Measurements from ENCODE around the gene ATP2B3. TPM values are rescaled to one million over a fixed set of nuclear protein-coding genes. Genes with fewer than 3 reads are reported as not detected.

Gene ATP2B3
- total RNA-seq, 1 experiment from 2014 or later: 0.35 TPM

GRCh38 chrX:153601511-153602110 is 84.2 kb downstream of the ATP2B3 start:
- Histone ChIP-seq H3K4me1 (ENCODE audit: insufficient read depth, low read length) (no peaks in the 10 kb centered on the region), H4K8ac (replicated peaks; ENCODE audit: insufficient read length, low read depth, low read length) (no peak overlapping the region), H3K23me2 (ENCODE audit: insufficient read length, low read depth, low read length, poor library complexity, severe bottlenecking) (peaks cover 14% of the 10 kb centered on the region), H3K4ac (ENCODE audit: low read depth, low read length) (no peak overlapping the region), H2BK15ac (ENCODE audit: low read depth, low read length) (no peak overlapping the region), H3K9me3 (ENCODE audit: control insufficient read depth, low read depth, low read length) (peaks cover 35% of the 10 kb centered on the region), H3K27ac (ENCODE audit: insufficient read length, low read depth, low read length) (no peak overlapping the region), H2AFZ (ENCODE audit: low read length) (no peak overlapping the region), H2AK5ac (ENCODE audit: insufficient read length, low read length) (no peak overlapping the region), H3K14ac (ENCODE audit: insufficient read depth, low read length) (no peak overlapping the region), H3K4me2 (ENCODE audit: insufficient read depth, insufficient read length, low read length) (no peak overlapping the region), H3K23ac (ENCODE audit: insufficient read length, low read depth, low read length) (no peak overlapping the region), H4K91ac (ENCODE audit: insufficient read length, low read depth, low read length) (no peak overlapping the region), H3K79me1 (ENCODE audit: insufficient read depth, low read depth, low read length, poor library complexity, severe bottlenecking) (no peaks in the 10 kb centered on the region), H3K18ac (ENCODE audit: insufficient read length, low read depth, low read length) (no peak overlapping the region), H2BK12ac (ENCODE audit: insufficient read length, low read depth, low read length) (no peak overlapping the region), H4K20me1 (ENCODE audit: control insufficient read depth, insufficient read depth, insufficient read length) (peaks cover 2% of the 10 kb centered on the region), H3K27me3 (ENCODE audit: insufficient read depth, low read length) (no peaks in the 10 kb centered on the region), H2BK120ac (ENCODE audit: low read depth, low read length, poor library complexity, severe bottlenecking) (no peak overlapping the region), H3K9ac (ENCODE audit: extremely low read depth, insufficient read length, low read length) (no peak overlapping the region), H2BK20ac (ENCODE audit: low read depth, low read length, poor library complexity, severe bottlenecking) (no peak overlapping the region), H3T11ph (ENCODE audit: low read length) (no peak overlapping the region), H3K79me2 (ENCODE audit: insufficient read depth, low read length) (no peaks in the 10 kb centered on the region), H3K56ac (ENCODE audit: insufficient read length, low read depth, low read length) (no peak overlapping the region), H2BK5ac (ENCODE audit: insufficient read length, low read length) (no peak overlapping the region), H4K5ac (ENCODE audit: insufficient read length, low read depth, low read length) (no peak overlapping the region)
- Mint-ChIP-seq H3K27ac (no peak overlapping the region; a peak in 1 of 7 replicates), H3K4me3 (no peak overlapping the region), H3K4me1 (peaks cover 8 to 10% of the 10 kb centered on the region in 2 experiments), H3K27me3 (ENCODE audit: low read depth) (peaks cover 42% of the 10 kb centered on the region), H3K36me3 (ENCODE audit: insufficient read depth in 1 of 3, low read depth in 3 of 3) (peaks cover 5 to 9% (median 8%) of the 10 kb centered on the region in 3 experiments; a peak in 6 of 7 replicates), H3K9me3 (peaks cover 77 to 81% of the 10 kb centered on the region in 2 experiments)
- WGBS (ENCODE audit: extremely low coverage, insufficient read length, low lambda C conversion rate): no CpG with 5 or more reads among the region's 12 CpGs
- DNase-seq: no peak
- TF ChIP-seq CTCF (conservative IDR thresholded peaks at IDR 0.05): no peak

All from H9 (cell line).